T-helper 1 cell treated with Interleukin-12 subunit alpha and Interleukin-12 subunit beta and Interleukin-4 antibody, amounts not matched to agents 30 ng/mL and 1 ng/mL, for 36 hours (primary cell): Measurements from ENCODE around the gene CCNQ. TPM values are rescaled to one million over a fixed set of nuclear protein-coding genes. Genes with fewer than 3 reads are reported as not detected.

ENCODE experiments used
- intact Hi-C: fragments of 100-400 bp; cut with micrococcal nuclease; formaldehyde crosslinking; loops from one replicate; pipeline ENCODE4 v1.15.1; 2024
- total RNA-seq: library from RNA; stranded (reverse); gene quantifications from 2 replicates; pipeline ENCODE4 v1.2.3, GENCODE V29; 2022

CCNQ gene
- total RNA-seq, 1 donor from 2014 or later = 22.7 TPM

DNA sequence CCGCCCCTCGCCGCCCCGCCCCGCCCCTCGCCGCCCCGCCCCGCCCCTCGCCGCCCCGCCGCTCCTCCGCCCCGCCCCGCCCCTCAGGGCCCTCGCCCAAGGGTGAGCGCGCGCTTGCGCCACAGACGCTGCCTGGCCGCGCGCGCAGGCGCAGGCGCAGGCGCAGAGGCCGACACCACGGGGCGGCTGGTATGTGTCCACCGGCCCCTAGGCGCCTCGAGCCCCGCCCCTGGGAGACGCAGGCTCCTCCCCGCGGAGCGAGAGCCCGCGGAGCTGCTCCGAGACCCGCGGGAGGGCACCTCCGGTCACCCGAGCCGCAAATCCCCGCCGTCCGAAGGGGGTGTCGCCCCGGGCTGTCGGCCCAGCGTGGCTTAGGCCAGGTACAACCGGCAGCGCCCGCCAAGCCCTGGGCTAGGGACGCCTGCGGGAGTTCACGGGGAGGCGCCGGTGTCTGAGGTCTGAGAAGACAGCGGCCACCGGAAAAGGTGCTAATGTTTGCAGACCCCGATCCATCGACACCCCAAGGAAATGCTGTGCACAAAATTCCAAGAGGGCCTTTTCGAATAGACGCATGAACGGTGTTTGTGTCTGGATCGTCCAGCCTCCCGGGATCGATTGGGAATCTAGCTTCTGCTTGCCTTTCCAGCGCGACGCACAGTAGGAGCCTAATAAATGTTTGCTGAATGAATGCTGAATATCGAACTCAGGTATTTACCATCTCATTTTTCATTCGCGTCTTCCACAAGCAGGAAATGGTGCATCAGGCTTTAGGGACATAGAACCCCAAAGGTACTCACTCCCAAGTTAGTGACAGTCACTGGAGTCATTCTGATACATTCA lies 473 bp upstream of the CCNQ start:
- intact Hi-C loops = loop anchor here (1.0 to 5.0 kb wide), 10 partner anchors 11 to 767 kb away; partner anchors contain the start of genes ABCD1, ARHGAP4, BCAP31 and CETN2

- intact Hi-C loops = loop anchor here (5.0 kb wide), 4 partner anchors 50 to 765 kb away; partner anchors contain the start of genes CETN2, DUSP9, IDH3G and NSDHL
These were observed 1.8 kb downstream of the CCNQ start for GRCh38 chrX:153596981-153597750.

GRCh38 chrX:153595859-153596857 lies 2.8 kb downstream of the CCNQ start:
- intact Hi-C loops = loop anchor here (5.0 kb wide), 4 partner anchors 51 to 764 kb away; partner anchors contain the start of genes CETN2, DUSP9, IDH3G and NSDHL

- intact Hi-C loops = loop anchor here (5.0 kb wide), 4 partner anchors 52 to 763 kb away; partner anchors contain the start of genes CETN2, DUSP9, IDH3G and NSDHL
These were observed 3.6 kb downstream of the CCNQ start for GRCh38 chrX:153595387-153595786.

DNA sequence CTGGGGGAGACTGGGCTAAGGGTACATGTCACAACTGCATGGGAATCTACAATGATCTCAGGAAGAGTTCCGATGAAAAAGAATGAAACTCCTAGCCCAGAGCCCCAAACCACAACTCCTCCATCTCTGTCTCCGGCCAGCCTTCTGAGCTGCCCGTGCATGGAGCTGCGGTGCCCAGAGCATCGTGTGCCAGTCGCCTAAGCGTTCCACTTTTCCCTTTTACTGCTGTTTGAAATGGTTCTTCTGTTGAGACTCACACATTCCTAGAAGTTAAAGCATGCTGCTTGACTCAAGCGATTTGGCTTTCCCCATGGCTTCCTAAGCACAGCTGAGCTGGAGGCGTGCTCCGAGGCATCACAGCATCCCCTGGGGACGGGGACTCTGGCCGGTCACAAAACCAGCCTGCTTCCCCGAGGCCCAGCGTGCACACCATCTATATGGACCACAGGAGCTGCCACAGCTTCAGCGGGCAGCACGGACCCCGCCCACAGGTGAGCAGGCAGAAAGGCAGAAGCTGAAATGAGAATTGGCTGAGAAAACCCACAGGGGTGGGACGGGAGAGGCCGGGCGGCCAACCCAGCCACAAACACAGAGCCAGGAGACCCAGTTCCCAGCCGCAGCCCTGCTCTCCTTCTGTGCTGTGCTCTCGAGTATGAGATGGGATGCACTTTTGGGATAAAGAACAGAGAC lies 5.0 kb downstream of the CCNQ start:
- intact Hi-C loops = no loop called here

DNA sequence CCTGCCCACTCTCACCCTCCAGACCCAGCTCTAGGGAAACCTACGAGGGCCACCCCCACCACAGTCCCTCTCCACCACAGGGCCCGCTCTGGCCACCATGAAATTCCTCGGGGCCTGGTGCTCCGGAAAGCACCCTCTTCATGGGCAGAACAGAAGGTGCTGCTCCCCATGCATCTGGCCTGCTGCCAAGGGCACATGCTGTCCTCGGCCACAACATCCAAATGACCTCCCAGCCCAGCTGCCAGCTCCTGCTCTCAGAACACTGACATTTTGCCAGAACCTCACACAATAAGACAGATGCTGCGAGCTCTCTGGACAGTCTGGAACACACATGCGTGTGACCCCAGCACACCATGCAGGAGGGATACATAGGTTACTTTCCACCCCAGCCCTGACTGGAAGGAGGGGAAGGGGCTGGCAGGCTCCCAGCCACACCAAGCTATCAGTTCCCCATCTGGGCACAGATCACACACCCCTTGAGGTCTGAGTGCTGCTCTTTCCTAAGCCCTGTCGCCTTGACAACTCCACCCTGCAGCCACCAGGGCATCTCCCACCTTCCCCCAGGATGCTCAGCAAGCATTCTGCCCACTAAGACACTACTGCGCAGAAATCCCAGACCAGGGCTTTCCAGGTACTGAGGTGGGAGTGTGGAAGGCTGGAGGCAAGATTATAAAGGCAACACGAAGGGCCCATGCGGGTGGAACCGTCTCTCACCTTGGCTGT lies 5.8 kb downstream of the CCNQ start:
- intact Hi-C loops = no loop called here

GRCh38 chrX:153592091-153592833 lies 6.7 kb downstream of the CCNQ start:
- intact Hi-C loops = no loop called here

DNA sequence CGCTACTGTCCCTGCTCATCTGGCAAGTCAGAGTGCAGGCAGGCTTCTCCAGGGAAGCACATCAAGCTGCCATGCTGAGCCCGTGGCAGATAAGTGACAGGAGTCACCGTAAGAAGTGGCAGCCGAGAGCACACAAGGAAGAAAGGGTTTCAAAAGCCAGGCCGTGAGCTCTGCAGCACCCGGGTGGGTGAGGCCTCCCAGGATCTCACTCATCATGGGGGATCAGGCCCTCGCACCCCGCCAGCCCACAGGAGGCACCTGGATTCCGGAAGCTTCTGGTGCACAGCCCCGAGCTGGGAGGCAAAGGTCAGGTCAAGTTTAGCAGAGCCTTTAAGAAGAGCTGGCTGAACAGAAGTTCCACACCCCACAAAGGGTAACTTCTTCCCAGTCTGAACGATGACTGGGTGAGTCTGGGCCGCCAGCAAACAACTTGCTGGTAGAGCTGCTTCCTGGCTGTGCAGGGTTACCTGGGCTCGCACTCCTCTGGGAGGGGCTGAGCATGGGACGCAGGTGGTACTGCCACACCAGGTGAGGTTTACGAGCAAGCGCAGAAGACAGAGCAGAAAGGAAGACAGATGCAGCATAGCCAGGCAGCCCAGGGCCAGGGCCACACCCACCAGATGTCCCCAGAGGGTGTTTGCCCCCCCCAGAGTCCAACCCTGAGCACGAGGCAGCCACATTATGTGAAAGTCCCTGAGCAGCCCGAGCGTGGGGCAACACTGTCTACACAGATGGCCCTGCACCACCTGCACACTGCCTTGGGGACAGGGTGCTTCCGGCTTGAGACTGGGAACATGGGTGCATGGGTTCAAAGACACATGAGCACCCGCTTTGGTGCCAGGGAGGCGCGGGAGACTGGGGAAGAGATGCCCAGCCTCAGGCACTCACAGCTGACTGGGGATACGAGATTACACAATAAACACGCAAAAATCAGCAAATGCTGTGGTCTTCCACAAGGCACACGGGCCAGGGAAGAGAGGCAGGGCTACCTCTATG lies 7.7 kb downstream of the CCNQ start:
- intact Hi-C loops = no loop called here

- intact Hi-C loops = no loop called here
These were observed 10.0 kb downstream of the CCNQ start for GRCh38 chrX:153588782-153589446.

- intact Hi-C loops = no loop called here
These were observed 10.7 kb downstream of the CCNQ start for GRCh38 chrX:153588021-153588781.

GRCh38 chrX:153587342-153587741 lies 11.6 kb downstream of the CCNQ start:
- intact Hi-C loops = no loop called here

- intact Hi-C loops = no loop called here
These were observed 13.1 kb downstream of the CCNQ start for GRCh38 chrX:153585827-153586226.

DNA sequence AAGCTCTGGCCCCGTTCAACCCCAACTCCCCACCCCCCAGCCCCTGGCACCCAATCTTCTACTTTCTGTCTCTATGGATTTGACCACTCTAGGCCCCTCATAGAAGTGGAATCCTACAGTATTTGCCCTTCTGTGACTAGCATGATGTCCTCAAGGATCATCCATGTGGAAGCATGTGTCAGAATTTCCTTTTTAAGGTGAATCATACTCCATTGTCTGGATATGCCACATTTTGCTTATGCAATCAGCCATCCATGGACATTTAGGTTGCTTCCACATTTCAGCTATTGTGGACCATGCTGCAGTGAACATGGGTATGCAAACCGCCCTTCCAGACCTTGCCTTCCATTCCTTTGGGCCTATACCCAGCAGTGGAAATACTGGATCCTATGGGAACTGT lies 15.5 kb downstream of the CCNQ start:
- intact Hi-C loops = loop anchor here (1.0 kb wide), 3 partner anchors 15 to 113 kb away; partner anchors contain the start of gene HAUS7

DNA sequence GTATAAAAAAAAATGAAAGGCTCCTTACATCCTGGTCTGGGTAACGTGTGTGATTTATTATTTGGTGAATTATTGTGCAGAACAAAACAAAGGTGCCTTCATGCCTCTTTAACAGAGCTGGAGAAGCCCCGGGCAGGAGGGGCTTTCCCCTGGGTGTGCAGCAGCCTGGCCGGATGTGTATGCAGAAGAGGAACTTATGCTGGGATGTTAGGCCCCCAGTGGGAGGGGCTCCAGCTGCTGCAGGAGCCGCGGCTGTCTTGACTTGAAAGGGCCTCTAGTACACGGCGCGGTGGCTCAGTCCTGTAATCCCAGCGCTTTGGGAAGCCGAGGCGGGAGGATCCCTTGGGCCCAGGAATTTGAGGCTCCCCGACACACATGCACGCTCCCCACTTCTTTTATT lies 16.0 kb downstream of the CCNQ start:
- intact Hi-C loops = loop anchor here (1.0 kb wide), 3 partner anchors 15 to 113 kb away; partner anchors contain the start of gene HAUS7

GRCh38 chrX:153580700-153581386 lies 18.1 kb downstream of the CCNQ start:
- intact Hi-C loops = no loop called here

GRCh38 chrX:153578889-153579288 lies 20.1 kb downstream of the CCNQ start:
- intact Hi-C loops = no loop called here
